Measurements from ENCODE around the gene SLC15A4.

- TF ChIP-seq POLR2A (IDR thresholded peaks at IDR 0.05) (no peak), POLR2AphosphoS5 (IDR thresholded peaks at IDR 0.05) (no peak), CTCF (IDR thresholded peaks at IDR 0.05) (no peak)
Observed at GRCh38 chr12:128790221-128790620, 33.5 kb downstream of the SLC15A4 start.

Measured in gastroesophageal sphincter (tissue), 3 donors.